ENCODE data around the gene DCTN4.

DNA sequence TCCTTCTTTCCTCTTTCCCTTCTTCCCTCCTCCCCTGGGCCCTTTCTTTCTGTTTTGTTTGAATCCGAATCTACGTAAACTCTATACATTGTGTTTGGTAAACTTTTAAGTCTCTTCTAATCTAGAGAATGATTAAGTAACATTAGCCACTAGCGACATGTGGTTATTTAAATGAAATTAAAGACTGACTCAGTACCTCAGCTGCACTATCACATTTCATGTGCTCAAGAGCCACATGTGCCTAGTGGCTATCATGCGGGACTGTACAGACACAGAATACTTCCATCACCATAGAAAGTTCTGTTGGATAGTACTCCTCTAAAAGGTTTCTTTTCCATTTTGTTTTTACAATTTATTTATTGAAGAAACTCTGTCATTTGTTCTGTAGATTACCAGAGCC lies 29.0 kb downstream of the DCTN4 start:
- TF ChIP-seq, protein P1, sequence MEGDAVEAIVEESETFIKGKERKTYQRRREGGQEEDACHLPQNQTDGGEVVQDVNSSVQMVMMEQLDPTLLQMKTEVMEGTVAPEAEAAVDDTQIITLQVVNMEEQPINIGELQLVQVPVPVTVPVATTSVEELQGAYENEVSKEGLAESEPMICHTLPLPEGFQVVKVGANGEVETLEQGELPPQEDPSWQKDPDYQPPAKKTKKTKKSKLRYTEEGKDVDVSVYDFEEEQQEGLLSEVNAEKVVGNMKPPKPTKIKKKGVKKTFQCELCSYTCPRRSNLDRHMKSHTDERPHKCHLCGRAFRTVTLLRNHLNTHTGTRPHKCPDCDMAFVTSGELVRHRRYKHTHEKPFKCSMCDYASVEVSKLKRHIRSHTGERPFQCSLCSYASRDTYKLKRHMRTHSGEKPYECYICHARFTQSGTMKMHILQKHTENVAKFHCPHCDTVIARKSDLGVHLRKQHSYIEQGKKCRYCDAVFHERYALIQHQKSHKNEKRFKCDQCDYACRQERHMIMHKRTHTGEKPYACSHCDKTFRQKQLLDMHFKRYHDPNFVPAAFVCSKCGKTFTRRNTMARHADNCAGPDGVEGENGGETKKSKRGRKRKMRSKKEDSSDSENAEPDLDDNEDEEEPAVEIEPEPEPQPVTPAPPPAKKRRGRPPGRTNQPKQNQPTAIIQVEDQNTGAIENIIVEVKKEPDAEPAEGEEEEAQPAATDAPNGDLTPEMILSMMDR (IDR thresholded peaks at IDR 0.05; ENCODE audit: poor library complexity): no peak
- TF ChIP-seq EZH2phosphoT487 (IDR thresholded peaks at IDR 0.05; ENCODE audit: low read depth, severe bottlenecking, unreplicated experiment): no peak

Data from hepatocyte (in vitro differentiated cells).